GM19455 (cell line): Measurements from ENCODE around the gene SMURF1.
"Not testable (repeated sequence)": the region's sequence is repeated elsewhere in the genome, so short reads cannot be mapped to it uniquely, and the experiment has no call there.

Experiments used
- ATAC-seq: cut with Tn5 transposase; IDR thresholded peaks from one replicate; pipeline ENCODE4 v1.9.1; 2021; ENCODE audit not compliant: unreplicated experiment

SMURF1 gene

DNA sequence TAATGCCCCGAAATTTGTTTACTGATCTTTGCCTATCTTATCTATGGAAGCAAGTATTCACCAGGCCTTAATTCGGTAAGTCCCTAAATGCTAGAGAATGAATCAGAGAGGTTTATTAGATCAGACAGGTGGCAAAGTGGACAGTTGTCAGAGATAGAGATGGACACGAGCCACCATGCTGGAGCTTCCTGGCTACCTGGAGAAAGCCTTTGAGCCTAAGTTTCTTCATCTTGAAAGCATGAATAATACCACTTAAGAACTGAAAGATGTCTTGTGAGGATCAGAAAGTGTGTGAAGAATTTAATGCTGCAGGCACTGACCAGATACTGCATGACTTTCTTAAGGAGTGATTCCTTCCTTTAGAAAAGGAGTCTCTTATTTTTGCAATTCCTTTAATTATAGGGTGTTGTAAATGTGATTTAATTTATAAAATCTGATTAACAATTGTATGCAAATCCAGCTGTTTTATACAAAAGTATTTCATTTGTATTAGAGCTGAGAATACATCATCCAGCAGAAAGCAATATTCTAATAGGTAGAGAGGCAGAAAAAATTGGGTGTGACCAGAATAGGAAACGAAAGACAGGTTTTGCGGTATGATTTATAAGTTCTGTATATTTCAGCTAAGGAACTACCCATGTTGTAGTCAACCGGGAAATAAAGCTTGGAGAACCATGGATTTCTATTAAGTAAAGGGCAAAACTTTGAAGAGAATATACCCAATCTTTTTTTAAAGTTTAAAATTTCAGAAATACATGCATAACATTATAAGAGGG lies 82.7 kb downstream of the SMURF1 start:
- no peak for ATAC-seq

DNA sequence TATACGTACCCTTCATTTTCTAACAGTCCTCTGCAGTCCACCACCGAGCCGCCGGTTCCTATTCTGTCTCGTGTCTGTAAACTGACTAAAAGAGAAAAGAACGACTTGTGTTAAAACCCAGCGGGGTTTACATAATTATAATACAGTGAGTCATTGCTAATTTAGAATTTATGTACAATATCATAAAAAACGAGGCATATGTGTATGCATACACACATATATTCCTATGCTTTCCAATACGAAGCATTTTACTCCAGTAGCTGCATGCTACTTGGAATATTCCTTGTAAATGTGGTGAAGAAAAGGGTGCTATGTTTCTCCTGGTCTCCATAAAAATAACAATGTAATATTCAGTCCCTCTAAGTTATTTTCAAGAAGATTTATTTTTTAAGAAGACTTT lies 89.1 kb downstream of the SMURF1 start:
- no peak for ATAC-seq

DNA sequence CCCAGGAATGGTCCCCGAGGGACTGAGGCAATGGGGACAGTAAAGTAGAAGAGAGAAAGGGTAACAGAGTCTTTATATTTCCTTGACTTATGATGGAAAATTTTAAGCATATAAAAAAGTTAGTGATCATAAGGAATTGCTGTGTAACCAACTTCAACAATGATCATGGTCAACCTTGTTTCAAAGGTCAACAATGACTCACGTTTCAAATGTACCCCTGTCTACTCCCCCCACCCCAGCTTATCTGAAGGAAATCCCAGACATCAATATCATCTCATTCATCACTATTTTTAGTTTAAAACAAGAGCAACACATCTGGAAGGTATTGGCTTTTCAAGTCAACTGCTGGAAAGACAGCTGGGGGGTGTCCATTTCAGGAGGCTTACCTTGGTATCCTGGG lies 92.9 kb downstream of the SMURF1 start:
- no peak for ATAC-seq

DNA sequence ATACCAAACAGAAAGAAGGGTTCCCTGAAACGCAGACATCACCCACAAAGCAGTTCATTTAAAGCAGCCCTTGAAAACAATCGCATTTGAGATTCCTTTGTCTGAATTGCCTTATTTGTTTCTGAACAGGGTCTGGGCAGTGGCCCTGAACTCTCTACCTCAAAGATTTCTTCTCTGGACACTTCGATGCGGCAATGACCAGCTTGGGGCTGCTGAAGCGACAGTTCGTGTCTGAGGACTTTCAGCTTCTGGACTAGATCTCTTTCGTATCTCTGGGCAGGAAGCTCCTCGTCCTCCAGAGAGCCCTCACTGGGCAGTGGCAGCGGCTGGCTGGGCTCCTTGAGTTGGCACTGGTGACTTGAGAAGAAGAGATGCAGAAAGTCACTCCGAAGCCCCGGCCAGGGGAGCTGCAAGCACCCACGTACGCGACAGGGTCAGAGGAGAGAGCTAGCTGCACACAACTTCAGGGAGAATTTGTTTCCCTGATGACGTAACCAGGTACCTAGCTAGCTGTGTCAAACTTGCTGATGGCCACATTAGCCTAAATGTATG lies 96.3 kb downstream of the SMURF1 start:
- no peak for ATAC-seq

DNA sequence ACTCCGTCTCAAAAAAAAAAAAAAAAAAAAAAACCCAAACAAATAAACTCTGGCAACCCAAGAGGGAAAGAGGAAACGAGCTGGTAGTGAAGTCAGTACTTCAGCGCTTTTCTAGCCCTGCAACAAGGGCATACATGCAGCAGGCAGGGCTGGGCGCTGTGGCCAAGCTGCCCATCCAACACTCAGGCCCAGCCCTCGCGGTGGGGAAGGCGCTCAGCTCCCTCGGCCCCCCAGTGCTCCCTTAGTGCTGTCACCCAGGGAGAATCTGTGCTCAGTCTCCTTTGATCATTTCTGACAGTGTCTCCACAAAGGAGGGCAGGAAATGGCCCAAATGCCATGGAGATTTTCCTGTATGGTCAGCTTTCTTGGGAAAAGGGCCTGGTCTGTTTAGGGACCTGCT lies 97.2 kb downstream of the SMURF1 start:
- no peak for ATAC-seq

DNA sequence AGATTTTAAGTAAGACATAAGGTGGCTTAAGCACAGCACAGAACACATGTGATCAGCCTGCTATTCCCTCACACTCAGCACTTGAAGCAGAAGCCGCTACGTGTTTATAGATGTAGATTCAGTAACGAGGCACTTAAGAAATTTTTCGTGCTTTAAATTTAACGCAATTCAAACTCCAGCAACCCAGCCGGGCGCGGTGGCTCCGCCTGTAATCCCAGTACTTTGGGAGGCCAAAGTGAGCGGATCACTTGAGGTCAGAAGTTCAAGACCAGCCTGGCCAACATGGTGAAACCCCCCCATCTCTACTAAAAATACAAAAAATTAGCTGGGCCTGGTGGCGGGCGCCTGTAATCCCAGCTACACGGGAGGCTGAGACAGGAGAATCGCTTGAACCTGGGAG lies 97.6 kb downstream of the SMURF1 start:
- ATAC-seq, result not testable (repeated sequence)

DNA sequence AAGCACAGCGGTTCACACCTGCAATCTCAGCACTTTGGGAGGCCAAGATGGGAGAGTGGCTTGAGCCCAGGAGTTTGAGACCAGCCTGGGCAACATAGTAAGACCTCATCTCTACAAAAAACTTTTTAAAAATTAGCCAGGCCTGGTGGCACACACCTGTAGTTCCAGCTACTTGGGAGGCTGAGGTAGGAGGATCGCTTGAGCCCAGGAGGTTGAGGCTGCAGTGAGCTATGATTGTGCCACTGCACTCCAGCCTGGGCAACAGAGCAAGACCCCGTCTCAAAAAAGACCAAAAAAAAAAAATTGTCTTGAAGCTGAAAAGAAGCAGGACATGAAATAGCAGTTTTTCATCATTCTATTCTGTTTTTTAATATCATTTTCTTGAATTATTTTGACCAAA lies 99.0 kb downstream of the SMURF1 start:
- ATAC-seq, result not testable (repeated sequence)

DNA sequence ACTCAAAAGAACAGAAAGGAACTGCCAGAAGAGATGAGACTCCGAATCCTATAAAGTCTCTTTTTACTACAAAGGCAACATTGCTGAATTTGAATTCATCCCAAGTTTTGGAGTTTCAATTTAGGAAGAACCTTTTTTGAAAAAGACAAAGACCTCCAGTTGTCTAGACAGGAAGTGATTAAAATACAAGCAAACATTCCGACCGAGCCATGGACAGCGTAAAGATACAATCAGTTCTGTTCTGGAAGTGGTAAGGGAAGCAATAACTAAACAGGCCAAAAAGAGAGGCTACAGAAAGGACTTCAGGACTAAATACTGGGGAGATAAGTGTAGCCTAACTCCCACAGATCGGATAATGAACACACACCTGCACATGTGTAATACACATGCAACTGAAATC lies 101.0 kb downstream of the SMURF1 start:
- no peak for ATAC-seq

DNA sequence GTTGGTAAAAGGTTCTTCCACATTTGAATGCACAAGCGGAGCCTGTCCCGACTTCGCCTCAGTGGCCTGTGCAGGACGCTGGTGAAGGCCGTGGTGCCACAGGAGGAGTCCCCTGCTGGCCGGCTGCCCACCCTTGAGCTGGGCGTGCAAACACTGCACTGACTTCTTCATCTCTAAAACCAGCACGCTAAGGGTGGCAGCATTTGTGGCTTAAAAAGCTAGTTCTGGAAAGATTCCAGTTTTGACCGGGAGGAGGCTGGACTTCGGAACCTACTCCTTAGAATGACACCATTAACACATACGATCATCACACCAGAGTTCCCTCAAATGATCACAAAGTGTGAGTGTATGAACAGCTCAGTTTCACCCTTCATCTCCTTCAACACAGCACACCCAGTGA lies 102.4 kb downstream of the SMURF1 start:
- no peak for ATAC-seq

DNA sequence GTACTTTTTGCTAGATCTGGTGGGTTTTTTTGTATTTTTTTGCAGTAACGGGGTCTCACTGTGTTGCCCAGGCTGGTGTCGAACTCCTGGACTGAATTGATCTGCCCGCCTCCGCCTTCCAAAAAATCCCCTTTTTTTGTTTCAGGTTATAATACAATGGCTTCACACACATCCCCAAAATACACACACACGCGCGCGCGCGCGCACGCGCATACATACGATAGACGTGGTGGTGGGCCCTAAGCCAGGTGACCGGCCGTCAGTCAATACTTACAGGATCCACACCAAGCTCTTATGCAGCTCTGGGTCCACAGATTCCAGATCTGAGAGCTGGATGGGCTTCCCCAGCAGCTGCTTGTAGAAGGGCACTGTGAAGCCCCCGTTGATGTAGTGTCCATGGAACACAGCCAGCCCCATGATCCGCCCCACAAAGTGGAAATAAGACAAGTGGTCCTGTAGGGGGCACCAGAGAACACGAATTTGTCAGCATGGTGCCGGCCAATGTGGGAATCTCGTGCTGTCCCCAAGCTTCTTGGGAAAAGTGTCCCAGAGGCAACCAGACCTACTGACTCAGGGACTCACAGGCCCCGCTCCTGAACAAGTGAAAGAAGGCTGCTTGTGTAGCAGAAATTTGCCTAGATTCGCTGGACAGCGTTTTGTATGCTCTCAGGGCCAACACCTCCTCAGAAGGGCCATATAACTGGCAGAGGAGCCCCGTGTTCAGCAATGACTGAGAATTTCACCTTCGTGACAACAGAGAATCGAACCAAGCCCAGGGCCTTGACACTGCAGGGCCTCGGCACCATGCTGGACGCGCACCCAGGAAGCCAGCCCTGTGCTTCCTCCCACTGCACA lies 103.6 kb downstream of the SMURF1 start:
- no peak for ATAC-seq

DNA sequence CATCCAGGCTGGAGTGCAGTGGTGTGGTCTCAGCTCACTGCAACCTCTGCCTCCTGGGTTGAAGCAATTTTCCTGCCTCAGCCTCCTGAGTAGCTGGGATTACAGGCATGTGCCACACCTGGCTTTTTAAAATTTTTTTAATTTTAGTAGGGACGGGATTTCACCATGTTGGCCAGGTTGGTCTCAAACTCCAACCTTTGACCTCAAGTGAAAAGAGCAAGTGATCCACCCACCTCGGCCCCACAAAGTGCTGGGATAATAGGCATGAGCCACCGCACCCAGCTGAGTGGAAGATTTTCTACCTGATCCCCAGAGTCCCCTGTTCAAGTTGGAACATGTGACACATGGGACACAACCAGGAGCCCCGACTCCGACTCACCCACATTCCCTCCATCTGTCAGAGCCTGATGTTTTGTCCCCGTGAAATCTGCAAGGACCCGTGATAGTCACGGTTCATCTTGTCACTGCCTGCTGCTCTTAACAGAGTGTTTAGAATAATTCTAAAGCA lies 104.5 kb downstream of the SMURF1 start:
- no peak for ATAC-seq

DNA sequence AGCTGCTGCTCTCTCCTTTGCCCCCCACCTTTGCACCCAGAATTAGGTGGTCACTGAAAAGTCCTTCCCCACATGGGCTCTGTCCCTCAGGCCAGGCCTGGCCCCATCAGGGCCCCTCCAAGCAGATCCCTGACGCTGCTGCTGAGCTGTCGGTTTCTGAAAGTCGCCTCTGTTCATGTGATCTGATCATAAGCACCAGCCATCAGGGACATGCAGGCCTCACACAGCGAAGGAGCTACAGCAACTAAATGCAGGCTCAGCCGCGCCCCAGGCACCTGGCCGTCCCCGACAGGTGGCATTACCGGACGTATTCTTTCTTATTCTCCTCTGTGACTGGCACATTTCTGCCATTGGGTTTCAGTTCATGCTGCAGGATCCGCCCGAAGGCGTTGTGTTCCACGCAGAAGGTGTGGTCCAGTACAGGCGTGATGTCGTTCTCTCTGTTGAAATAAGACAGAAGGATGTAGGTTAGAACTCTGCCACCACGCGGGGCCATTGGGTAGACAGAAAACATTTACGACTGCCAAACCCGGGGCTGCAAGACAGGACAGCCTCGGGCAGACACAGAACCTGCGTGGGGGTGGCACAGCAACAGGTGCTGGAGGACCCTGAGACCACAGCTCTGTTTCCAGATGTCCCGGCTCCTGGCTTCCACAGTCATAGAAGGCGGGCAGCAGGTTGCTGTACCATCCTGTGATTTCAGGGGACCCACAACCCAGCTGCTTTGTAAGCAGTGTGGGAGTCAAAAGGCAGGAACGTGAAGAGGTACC lies 105.6 kb downstream of the SMURF1 start:
- ATAC-seq, result no peak

DNA sequence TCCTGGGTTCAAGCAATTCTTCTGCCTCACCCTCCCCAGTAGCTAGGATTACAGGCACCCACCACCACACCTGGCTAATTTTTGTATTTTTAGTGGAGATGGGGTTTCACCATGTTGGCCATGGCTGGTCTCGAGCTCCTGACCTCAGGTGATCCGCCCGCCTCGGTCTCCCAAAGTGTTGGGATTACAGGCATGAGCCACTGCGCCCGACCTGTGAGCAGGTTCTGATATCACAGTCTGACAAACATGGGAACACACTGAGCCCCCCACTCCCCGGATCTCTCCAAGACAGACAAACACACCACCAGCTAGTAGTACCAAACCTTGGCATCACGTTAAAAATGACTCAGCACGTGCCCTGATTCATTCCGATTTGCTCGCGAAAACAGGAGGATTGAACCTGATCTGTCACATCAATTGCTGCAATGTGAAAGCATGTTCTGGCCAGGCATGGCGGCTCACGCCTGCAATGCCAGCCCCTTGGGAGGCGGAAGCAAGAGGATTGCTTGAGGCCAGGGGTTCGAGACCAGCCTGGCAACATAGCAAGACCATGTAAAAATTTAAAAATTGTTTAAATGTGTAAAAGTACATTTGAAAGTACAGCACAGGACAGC lies 106.5 kb downstream of the SMURF1 start:
- no peak for ATAC-seq

DNA sequence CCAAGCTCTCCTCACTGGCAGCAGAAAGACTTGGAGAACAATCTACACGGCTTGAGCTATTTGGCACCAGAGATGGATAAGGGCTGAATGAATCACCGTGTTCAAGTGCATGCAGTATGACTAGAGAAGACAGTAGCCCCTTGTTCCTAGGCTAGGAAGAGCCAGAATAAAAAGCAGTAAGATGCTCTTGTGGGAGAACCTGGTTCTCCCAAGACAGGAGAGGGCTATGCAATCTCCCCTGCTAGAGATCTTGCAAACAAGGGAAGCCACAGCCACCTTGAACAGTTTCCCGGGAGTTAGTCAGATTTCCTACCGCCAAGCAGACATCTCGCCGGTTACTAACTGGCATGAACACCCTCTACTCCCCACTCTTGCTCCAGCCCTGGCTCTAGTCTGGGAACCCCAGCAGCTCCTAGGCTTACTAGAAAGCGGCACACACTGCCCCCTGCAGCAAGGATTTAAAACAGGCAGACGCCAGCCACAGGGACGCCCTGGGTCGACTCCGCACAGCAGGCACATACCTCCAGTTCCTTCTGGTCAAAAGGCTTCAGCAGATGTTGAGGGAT lies 107.3 kb downstream of the SMURF1 start:
- no peak for ATAC-seq

DNA sequence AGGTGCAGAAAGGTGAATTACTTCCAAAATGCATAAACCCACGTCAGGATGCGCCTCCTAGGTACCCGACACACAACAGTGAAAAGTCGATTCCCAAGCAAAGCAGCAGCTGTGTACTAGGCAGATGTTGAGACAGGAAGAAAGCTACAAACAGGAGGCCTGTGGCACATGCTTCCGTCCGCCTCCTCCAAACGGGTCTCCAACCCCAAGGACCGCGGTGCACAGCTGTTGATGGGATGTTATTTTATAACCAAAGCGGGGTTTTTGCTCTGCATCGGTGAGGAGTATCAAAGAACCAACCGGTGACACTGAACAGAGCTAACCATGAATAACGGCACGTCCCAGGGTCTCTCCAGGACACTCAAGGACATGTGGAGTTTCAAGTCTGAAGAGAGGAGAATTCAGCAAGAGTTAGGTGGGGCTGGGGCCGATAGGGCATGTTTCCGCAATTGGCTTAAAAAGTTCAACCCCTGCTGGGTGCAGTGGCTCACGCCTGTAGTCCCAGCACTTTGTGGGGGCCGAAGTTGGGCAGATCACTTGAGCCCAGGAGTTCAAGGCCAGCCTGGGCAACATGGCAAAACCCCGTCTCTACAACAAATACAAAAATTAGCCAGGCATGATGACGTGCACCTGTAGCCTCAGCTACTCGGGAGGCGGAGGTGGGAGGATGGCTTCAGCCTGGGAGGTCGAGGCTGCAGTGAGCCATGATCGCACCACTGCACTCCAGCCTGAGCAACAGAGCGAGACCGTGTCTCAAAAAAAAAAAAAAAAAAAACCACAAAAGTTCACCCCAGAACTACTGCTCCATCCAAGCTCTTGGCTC lies 108.0 kb downstream of the SMURF1 start:
- ATAC-seq, result no peak

DNA sequence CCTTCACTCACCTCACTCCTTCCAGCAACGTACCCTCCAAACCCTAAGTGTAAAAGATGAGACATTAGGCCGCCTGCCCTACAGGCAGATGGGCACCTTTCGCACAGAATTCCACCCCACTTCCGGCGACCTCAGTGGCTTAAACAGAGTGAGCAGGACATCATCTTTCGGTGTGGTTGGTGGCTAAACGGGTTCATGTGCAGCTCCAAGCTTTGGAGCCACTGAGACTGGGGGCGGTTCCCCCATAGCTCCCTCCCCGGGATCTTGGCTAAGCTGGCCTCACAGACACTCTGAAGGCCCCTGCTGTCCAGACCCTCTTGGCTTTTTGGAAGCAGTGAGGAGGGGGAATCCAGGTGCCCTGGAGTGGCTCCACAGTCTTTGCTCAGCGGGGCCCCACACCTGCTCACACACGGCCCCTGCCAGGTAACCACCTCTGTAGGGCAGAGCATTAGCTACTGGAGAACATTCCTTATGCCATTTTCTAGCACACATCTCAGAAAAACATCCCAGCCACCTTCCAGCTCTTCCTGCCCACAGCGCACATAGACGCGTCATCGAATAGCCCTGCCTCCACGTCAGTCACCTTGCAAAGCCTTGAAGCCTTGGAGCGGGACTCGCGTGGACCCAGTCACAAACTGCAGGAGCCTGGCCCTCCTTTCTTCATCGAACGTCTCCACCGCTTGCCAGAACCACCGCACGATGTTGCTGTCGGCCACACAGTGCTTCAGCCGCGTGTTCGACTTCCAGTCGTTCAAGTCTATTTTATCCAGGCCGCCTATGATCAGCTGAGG lies 108.8 kb downstream of the SMURF1 start:
- ATAC-seq, result no peak

DNA sequence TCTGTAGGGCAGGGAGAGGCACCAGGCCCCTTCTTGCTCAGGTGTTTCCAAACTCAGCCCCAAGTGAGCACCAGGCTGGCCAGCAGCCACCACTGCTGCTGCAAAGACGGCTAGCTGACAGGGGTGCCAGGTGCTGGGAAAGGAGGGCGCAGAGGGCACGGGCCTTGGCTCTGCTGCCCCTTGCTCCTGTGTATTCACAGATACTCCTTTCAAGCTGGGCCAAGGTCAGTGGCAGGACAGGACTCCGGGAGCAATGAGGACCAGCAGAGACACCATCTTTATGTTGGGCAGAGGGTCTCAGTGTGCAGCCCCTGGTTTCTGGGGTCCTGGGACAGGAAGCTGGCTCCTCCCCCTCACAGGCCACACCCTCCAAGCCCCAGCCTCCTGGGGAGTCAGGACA lies 110.1 kb downstream of the SMURF1 start:
- ATAC-seq, result no peak

DNA sequence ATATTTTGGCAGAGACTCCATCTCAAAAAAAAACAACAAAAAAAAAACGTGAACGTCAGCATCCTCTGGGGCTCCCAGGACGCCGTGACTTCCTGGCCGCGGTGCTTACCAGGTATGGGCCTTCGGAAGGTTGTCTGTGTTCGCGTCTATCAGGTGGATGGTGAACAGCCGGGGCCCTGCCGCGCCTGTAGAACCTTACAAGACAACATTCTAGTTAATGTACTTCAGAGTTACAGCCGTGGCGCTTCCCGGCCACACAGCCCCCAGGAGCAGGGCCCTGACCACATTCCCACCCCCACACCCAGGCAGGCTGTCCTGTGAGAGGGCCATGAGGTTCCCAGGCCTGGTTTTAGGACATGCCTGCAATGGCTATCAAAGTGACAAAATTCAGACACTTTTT lies 111.0 kb downstream of the SMURF1 start:
- ATAC-seq, result no peak

DNA sequence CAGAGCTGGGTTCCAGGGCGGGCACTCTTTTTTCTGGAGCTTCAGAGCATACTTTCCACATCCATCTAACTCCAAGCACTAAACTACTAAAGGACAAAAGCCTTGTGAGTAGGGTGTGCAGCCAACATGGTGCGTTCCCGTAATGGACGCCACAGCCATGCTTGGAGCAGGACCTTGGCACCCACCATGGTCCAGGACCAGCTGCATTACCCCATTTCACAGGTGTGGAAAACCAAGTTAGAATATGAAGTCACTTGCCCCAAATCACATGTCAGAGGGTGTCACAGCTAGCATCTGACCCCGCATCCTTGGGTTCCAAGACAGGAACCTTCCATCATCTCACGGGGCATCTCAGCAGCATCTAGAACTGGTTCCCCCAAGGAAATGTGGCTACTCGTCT lies 112.4 kb downstream of the SMURF1 start:
- no peak for ATAC-seq
